K562 (cell line): Measurements from ENCODE around the gene GNG14.

Experiments
- NFE2L1 ChIP-seq: fragments of 450-650 bp; IDR thresholded peaks from 2 replicates; pipeline ENCODE4 v1.6.1; 2016; ENCODE audit warnings: missing genetic modification characterization, low read depth, mild to moderate bottlenecking, missing compliant biosample characterization, moderate library complexity, borderline replicate concordance
- SPI1 ChIP-seq: IDR thresholded peaks from 2 replicates; pipeline ENCODE4 v1.6.1; 2011; ENCODE audit warnings: low read depth, low read length, control low read depth, borderline replicate concordance

- TF ChIP-seq NFE2L1 (tag) (no peak), SPI1 (0 out of 2 replicates have a peak, but pooled peaks have one; percentile 33)
These were observed 22.6 kb upstream of the GNG14 start for GRCh38 chr19:12665281-12665573.
